Measurements from ENCODE around the gene FOXO1. TPM values are rescaled to one million over a fixed set of nuclear protein-coding genes. Genes with fewer than 3 reads are reported as not detected.

FOXO1 gene
- total and polyA plus RNA-seq, 2 of the 13 experiments (the other 11 are each of a cell fraction or from before 2014, with no cell fraction given): 8.1 to 13.1 TPM

- TF ChIP-seq STAT6 (CRISPR knock-in tag; IDR thresholded peaks at IDR 0.05; ENCODE audit: borderline replicate concordance) (no peak), FOSL2 (CRISPR knock-in tag; IDR thresholded peaks at IDR 0.05) (peak; percentile 83), TSC22D2 (CRISPR knock-in tag; IDR thresholded peaks at IDR 0.05; ENCODE audit: borderline replicate concordance) (no peak), SAP130 (CRISPR knock-in tag; IDR thresholded peaks at IDR 0.05; ENCODE audit: low read depth) (peak; percentile 93), ZNF572 (CRISPR knock-in tag; IDR thresholded peaks at IDR 0.05) (no peak), TFDP1 (CRISPR knock-in tag; IDR thresholded peaks at IDR 0.05; ENCODE audit: borderline replicate concordance) (peak; percentile 73; the same call in 1 of the 2 replicates), TFAP4 (IDR thresholded peaks at IDR 0.05; ENCODE audit: borderline replicate concordance, low read depth) (peak; percentile 94), ZNF75D (CRISPR knock-in tag; IDR thresholded peaks at IDR 0.05; ENCODE audit: borderline replicate concordance) (no peak)
- TF ChIP-seq, protein P1, sequence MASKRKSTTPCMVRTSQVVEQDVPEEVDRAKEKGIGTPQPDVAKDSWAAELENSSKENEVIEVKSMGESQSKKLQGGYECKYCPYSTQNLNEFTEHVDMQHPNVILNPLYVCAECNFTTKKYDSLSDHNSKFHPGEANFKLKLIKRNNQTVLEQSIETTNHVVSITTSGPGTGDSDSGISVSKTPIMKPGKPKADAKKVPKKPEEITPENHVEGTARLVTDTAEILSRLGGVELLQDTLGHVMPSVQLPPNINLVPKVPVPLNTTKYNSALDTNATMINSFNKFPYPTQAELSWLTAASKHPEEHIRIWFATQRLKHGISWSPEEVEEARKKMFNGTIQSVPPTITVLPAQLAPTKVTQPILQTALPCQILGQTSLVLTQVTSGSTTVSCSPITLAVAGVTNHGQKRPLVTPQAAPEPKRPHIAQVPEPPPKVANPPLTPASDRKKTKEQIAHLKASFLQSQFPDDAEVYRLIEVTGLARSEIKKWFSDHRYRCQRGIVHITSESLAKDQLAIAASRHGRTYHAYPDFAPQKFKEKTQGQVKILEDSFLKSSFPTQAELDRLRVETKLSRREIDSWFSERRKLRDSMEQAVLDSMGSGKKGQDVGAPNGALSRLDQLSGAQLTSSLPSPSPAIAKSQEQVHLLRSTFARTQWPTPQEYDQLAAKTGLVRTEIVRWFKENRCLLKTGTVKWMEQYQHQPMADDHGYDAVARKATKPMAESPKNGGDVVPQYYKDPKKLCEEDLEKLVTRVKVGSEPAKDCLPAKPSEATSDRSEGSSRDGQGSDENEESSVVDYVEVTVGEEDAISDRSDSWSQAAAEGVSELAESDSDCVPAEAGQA (IDR thresholded peaks at IDR 0.05; ENCODE audit: low read depth): no peak
- TF ChIP-seq, protein P1 (CRISPR knock-in tag; IDR thresholded peaks at IDR 0.05; ENCODE audit: borderline replicate concordance): no peak
- TF ChIP-seq, protein P2, sequence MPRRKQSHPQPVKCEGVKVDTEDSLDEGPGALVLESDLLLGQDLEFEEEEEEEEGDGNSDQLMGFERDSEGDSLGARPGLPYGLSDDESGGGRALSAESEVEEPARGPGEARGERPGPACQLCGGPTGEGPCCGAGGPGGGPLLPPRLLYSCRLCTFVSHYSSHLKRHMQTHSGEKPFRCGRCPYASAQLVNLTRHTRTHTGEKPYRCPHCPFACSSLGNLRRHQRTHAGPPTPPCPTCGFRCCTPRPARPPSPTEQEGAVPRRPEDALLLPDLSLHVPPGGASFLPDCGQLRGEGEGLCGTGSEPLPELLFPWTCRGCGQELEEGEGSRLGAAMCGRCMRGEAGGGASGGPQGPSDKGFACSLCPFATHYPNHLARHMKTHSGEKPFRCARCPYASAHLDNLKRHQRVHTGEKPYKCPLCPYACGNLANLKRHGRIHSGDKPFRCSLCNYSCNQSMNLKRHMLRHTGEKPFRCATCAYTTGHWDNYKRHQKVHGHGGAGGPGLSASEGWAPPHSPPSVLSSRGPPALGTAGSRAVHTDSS (CRISPR knock-in tag; conservative IDR thresholded peaks at IDR 0.05): no peak
- TF ChIP-seq, protein P3, sequence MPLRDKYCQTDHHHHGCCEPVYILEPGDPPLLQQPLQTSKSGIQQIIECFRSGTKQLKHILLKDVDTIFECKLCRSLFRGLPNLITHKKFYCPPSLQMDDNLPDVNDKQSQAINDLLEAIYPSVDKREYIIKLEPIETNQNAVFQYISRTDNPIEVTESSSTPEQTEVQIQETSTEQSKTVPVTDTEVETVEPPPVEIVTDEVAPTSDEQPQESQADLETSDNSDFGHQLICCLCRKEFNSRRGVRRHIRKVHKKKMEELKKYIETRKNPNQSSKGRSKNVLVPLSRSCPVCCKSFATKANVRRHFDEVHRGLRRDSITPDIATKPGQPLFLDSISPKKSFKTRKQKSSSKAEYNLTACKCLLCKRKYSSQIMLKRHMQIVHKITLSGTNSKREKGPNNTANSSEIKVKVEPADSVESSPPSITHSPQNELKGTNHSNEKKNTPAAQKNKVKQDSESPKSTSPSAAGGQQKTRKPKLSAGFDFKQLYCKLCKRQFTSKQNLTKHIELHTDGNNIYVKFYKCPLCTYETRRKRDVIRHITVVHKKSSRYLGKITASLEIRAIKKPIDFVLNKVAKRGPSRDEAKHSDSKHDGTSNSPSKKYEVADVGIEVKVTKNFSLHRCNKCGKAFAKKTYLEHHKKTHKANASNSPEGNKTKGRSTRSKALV (CRISPR knock-in tag; IDR thresholded peaks at IDR 0.05): no peak
Observed at GRCh38 chr13:40536443-40537113, 129.9 kb downstream of the FOXO1 start (continued).
